ENCODE data around the gene AHCYL1. TPM values are rescaled to one million over a fixed set of nuclear protein-coding genes. Genes with fewer than 3 reads are reported as not detected.

The AHCYL1 gene
- polyA plus RNA-seq, 2 of the 4 experiments (the other 2 are of a cell fraction), result 124 to 148 TPM

DNA sequence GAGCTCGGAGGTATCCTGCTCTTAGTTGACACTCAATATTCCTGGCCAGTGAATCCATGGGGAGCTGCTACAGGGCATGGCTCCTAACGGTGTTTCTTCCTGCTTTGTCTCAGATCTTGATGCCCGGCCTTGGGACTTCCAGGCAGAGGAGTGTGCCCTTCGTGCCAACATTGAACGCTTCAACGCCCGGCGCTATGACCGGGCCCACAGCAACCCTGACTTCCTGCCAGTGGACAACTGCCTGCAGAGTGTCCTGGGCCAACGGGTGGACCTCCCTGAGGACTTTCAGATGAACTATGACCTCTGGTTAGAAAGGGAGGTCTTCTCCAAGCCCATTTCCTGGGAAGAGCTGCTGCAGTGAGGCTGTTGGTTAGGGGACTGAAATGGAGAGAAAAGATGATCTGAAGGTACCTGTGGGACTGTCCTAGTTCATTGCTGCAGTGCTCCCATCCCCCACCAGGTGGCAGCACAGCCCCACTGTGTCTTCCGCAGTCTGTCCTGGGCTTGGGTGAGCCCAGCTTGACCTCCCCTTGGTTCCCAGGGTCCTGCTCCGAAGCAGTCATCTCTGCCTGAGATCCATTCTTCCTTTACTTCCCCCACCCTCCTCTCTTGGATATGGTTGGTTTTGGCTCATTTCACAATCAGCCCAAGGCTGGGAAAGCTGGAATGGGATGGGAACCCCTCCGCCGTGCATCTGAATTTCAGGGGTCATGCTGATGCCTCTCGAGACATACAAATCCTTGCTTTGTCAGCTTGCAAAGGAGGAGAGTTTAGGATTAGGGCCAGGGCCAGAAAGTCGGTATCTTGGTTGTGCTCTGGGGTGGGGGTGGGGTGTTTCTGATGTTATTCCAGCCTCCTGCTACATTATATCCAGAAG, 69.2 kb downstream of the AHCYL1 start:
- Histone ChIP-seq H3K27ac (no peak overlapping the region), H3K9me3 (no peaks in the 10 kb centered on the region), H3K4me2 (no peak overlapping the region), H3K4me3 (no peak overlapping the region), H3K4me1 (no peaks in the 10 kb centered on the region)
- FAIRE-seq (no peak), DNase-seq (ENCODE audit: low read depth in 1 of 2, low spot score in 1 of 2) (peak; percentile 40 to 49), ATAC-seq (peak; percentile 82 to 93; a peak in 5 of 6 replicates)
- ChIA-PET CTCF (interaction anchor here (0.6 to 10.7 kb wide), 30 partner anchors 9 to 1213 kb away, joined by 3 to 130 read pairs (median 5); partner anchors contain the start of gene STRIP1), POLR2A (no interaction called here)
- WGBS (ENCODE audit: missing lambda C conversion rate), result 57% methylated on average over 12 of the region's 16 CpGs
- TF ChIP-seq ZSCAN20 (CRISPR knock-in tag; IDR thresholded peaks at IDR 0.05), result no peak
- TF ChIP-seq, protein P1, sequence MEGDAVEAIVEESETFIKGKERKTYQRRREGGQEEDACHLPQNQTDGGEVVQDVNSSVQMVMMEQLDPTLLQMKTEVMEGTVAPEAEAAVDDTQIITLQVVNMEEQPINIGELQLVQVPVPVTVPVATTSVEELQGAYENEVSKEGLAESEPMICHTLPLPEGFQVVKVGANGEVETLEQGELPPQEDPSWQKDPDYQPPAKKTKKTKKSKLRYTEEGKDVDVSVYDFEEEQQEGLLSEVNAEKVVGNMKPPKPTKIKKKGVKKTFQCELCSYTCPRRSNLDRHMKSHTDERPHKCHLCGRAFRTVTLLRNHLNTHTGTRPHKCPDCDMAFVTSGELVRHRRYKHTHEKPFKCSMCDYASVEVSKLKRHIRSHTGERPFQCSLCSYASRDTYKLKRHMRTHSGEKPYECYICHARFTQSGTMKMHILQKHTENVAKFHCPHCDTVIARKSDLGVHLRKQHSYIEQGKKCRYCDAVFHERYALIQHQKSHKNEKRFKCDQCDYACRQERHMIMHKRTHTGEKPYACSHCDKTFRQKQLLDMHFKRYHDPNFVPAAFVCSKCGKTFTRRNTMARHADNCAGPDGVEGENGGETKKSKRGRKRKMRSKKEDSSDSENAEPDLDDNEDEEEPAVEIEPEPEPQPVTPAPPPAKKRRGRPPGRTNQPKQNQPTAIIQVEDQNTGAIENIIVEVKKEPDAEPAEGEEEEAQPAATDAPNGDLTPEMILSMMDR (IDR thresholded peaks at IDR 0.05), result peak; percentile 73
- TF ChIP-seq RAD21 (conservative IDR thresholded peaks at IDR 0.05 in 1 of 2, IDR thresholded peaks at IDR 0.05 in 1 of 2), result peak; percentile 51 to 63
- 0 out of 3 replicates have a peak, but pooled peaks have one; percentile 35 for TF ChIP-seq SMC3 (IDR thresholded peaks at IDR 0.05)

DNA sequence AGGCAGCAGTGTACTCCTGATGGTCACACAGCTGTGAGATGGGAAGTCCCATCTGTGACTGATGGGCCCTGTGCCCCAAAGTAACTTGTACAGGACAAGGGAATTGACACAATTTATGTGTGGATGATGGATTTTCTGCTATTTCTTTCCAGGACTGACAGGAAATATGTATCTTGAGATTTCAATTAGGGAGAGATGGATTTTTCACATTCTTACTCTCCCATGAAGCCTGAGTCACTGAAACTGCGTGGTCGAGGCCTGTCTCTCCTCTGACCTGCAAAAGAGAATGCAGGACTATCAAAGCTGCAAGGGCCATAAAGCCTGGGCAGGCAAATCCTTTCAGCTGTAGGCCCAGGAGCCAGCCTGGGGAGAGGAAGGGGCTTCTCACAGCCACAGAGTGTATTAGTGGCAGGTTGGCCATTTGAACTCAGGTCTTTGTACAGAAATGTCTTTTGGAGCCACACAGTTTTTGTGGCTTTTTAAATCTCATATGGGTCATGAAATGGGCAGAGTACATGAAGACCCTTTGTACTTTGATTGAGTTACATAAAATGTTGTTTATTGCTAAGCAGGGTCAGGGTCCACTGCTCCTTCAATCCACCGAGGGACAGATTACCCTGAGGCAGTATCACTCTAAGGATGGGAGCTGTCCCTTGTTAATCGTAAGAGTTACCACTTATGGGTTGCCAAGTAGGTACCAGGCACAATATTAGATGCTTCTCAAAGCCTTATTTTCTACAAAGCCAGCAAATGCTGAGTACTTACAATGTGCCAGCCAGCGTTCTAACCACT, 71.1 kb downstream of the AHCYL1 start:
- POLR2A ChIA-PET, result no interaction called here
- no peak for TF ChIP-seq CBX2 (IDR thresholded peaks at IDR 0.05; ENCODE audit: borderline replicate concordance, low read depth)
- TF ChIP-seq RARB (CRISPR knock-in tag; IDR thresholded peaks at IDR 0.05), result no peak
- no peak for TF ChIP-seq FOSB (CRISPR knock-in tag; IDR thresholded peaks at IDR 0.05)
- no peak for TF ChIP-seq RNF2 (IDR thresholded peaks at IDR 0.05; ENCODE audit: borderline replicate concordance, low read depth)
- no peak for TF ChIP-seq ATOH8 (CRISPR knock-in tag; IDR thresholded peaks at IDR 0.05; ENCODE audit: low read depth)
- TF ChIP-seq NR3C1 (IDR thresholded peaks at IDR 0.05), result no peak
- TF ChIP-seq, protein P2, sequence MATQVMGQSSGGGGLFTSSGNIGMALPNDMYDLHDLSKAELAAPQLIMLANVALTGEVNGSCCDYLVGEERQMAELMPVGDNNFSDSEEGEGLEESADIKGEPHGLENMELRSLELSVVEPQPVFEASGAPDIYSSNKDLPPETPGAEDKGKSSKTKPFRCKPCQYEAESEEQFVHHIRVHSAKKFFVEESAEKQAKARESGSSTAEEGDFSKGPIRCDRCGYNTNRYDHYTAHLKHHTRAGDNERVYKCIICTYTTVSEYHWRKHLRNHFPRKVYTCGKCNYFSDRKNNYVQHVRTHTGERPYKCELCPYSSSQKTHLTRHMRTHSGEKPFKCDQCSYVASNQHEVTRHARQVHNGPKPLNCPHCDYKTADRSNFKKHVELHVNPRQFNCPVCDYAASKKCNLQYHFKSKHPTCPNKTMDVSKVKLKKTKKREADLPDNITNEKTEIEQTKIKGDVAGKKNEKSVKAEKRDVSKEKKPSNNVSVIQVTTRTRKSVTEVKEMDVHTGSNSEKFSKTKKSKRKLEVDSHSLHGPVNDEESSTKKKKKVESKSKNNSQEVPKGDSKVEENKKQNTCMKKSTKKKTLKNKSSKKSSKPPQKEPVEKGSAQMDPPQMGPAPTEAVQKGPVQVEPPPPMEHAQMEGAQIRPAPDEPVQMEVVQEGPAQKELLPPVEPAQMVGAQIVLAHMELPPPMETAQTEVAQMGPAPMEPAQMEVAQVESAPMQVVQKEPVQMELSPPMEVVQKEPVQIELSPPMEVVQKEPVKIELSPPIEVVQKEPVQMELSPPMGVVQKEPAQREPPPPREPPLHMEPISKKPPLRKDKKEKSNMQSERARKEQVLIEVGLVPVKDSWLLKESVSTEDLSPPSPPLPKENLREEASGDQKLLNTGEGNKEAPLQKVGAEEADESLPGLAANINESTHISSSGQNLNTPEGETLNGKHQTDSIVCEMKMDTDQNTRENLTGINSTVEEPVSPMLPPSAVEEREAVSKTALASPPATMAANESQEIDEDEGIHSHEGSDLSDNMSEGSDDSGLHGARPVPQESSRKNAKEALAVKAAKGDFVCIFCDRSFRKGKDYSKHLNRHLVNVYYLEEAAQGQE (IDR thresholded peaks at IDR 0.05), result no peak
- no peak for TF ChIP-seq HOXB5 (CRISPR knock-in tag; IDR thresholded peaks at IDR 0.05)
- TF ChIP-seq ZNF302 (CRISPR knock-in tag; IDR thresholded peaks at IDR 0.05), result no peak
- TF ChIP-seq, protein P3, sequence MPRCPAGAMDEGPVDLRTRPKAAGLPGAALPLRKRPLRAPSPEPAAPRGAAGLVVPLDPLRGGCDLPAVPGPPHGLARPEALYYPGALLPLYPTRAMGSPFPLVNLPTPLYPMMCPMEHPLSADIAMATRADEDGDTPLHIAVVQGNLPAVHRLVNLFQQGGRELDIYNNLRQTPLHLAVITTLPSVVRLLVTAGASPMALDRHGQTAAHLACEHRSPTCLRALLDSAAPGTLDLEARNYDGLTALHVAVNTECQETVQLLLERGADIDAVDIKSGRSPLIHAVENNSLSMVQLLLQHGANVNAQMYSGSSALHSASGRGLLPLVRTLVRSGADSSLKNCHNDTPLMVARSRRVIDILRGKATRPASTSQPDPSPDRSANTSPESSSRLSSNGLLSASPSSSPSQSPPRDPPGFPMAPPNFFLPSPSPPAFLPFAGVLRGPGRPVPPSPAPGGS (IDR thresholded peaks at IDR 0.05), result no peak
- TF ChIP-seq CHD2 (IDR thresholded peaks at IDR 0.05; ENCODE audit: low read length, partially characterized antibody), result no peak
- no peak for TF ChIP-seq KDM5A (IDR thresholded peaks at IDR 0.05)
- TF ChIP-seq PHF8 (IDR thresholded peaks at IDR 0.05; ENCODE audit: borderline replicate concordance, low read depth), result no peak
- TF ChIP-seq BHLHE40 (IDR thresholded peaks at IDR 0.05; ENCODE audit: low read depth, low read length), result no peak
- TF ChIP-seq TFCP2L1 (CRISPR knock-in tag; IDR thresholded peaks at IDR 0.05), result no peak
- Histone ChIP-seq H3K9me3 (no peaks in the 10 kb centered on the region), H3K4me2 (no peak overlapping the region), H3K4me1 (no peaks in the 10 kb centered on the region), H3K4me3 (no peak overlapping the region), H3K27ac (no peak overlapping the region)
- ATAC-seq, result no peak
- no peak for FAIRE-seq
- no peak for DNase-seq (ENCODE audit: low read depth in 1 of 2, low spot score in 1 of 2)
- CTCF ChIA-PET, result interaction anchor here (2.1 to 5.9 kb wide), 4 partner anchors 15 to 404 kb away, joined by 9 to 93 read pairs (median 20); no protein-coding TSS in a partner anchor
- 86% methylated on average over 5 of the region's 5 CpGs for WGBS (ENCODE audit: missing lambda C conversion rate)
